WTC11 (cell line): ENCODE data around the gene ERVW-1. TPM values are rescaled to one million over a fixed set of nuclear protein-coding genes. Genes with fewer than 3 reads are reported as not detected.
"Not testable (repeated sequence)": the region's sequence is repeated elsewhere in the genome, so short reads cannot be mapped to it uniquely, and the experiment has no call there.

Source experiments
- ATAC-seq: fragments of 200-7000 bp; cut with Tn5 transposase; 2 replicates; pipeline ENCODE4 v1.10.0; 2021; ENCODE audit warnings: mild to moderate bottlenecking, moderate library complexity
- Bru-seq: library from RNA; stranded (reverse); fragments of 400-500 nt; gene quantifications from one replicate; lab custom pipeline; 2021; lab: Mats Ljungman, UMichigan
- CTCF ChIA-PET: fragments of 300-600 bp; sonication (Branson Sonifier 250); formaldehyde crosslinking; loops from one replicate; lab custom pipeline; 2021; ENCODE audit warnings: antibody characterized with exemption; lab: Charles Lee
- POLR2A ChIA-PET: fragments of 350-600 bp; sonication (Branson Sonifier 250); formaldehyde crosslinking; loops from one replicate; lab custom pipeline; 2021; ENCODE audit warnings: antibody characterized with exemption; lab: Charles Lee
- DNase-seq: peaks from one replicate; pipeline ENCODE4 v3.0.0; 2021; ENCODE audit warnings: low spot score
- H3K27ac Mint-ChIP-seq: 2 replicates; pipeline ENCODE4 v1.8.0; 2021; ENCODE audit warnings: mixed read lengths
- H3K27me3 Mint-ChIP-seq: 2 replicates; pipeline ENCODE4 v1.8.0; 2021; ENCODE audit warnings: low read depth, mild to moderate bottlenecking, moderate library complexity, mixed read lengths
- H3K36me3 Mint-ChIP-seq: 2 replicates; pipeline ENCODE4 v1.8.0; 2021; ENCODE audit warnings: mixed read lengths
- H3K4me1 Mint-ChIP-seq: 2 replicates; pipeline ENCODE4 v1.8.0; 2022; ENCODE audit warnings: mixed read lengths
- H3K4me3 Mint-ChIP-seq: 2 replicates; pipeline ENCODE4 v1.8.0; 2021; ENCODE audit warnings: mild to moderate bottlenecking, moderate library complexity, mixed read lengths
- H3K9me3 Mint-ChIP-seq: 2 replicates; pipeline ENCODE4 v1.8.0; 2021; ENCODE audit warnings: mixed read lengths
- AFF4 ChIP-seq: sonication (generic); formaldehyde crosslinking; IDR thresholded peaks from 2 replicates; pipeline ENCODE4 v1.8.1; 2023; ENCODE audit warnings: mild to moderate bottlenecking, missing genetic modification reagents, borderline replicate concordance
- EMX1 ChIP-seq: fragments of 250-450 bp; sonication (Bioruptor Pico); IDR thresholded peaks from 2 replicates; pipeline ENCODE4 v1.8.0; 2021; ENCODE audit warnings: mild to moderate bottlenecking
- FOXP4 ChIP-seq: sonication (generic); formaldehyde crosslinking; IDR thresholded peaks from 2 replicates; pipeline ENCODE4 v1.8.0; 2022; ENCODE audit warnings: mild to moderate bottlenecking, missing genetic modification reagents
- GABPB1 ChIP-seq: sonication (generic); formaldehyde crosslinking; IDR thresholded peaks from 2 replicates; pipeline ENCODE4 v1.8.1; 2023; ENCODE audit warnings: mild to moderate bottlenecking, missing genetic modification reagents
- NFATC4 ChIP-seq: fragments of 250-450 bp; sonication (Bioruptor Pico); IDR thresholded peaks from 2 replicates; pipeline ENCODE4 v1.9.0; 2021; ENCODE audit warnings: mild to moderate bottlenecking
- SMAD3 ChIP-seq: sonication (generic); formaldehyde crosslinking; IDR thresholded peaks from 2 replicates; pipeline ENCODE4 v1.8.0; 2022; ENCODE audit warnings: missing genetic modification reagents, mild to moderate bottlenecking, borderline replicate concordance
- TEAD4 ChIP-seq: sonication (generic); formaldehyde crosslinking; IDR thresholded peaks from 2 replicates; pipeline ENCODE4 v1.8.0; 2022; ENCODE audit warnings: mild to moderate bottlenecking, missing genetic modification reagents
- ZBTB43 ChIP-seq: sonication (generic); formaldehyde crosslinking; IDR thresholded peaks from 2 replicates; pipeline ENCODE4 v1.8.1; 2023; ENCODE audit warnings: mild to moderate bottlenecking, missing genetic modification reagents
- long read RNA-seq, 3 experiments: library from RNA in 1 of 3; library from capped mRNA in 1 of 3; library from polyadenylated mRNA in 1 of 3; unstranded in 2 of 3; stranded (forward) in 1 of 3; transcript quantifications; one replicate each; pipeline ENCODE4 v2.0.0, GENCODE V29; 2021
- total RNA-seq: library from RNA; stranded (reverse); gene quantifications from 3 replicates; pipeline ENCODE4 v1.2.3, GENCODE V29; 2021

Gene ERVW-1
- total RNA-seq = 0.07 to 0.14 TPM in 2 of 3 replicates, not detected in the other
- Bru-seq, nascent RNA = percentile 15 among the genes with signal in this experiment
- long read RNA-seq, experiment 1 = 0 reads
- long read RNA-seq, experiment 2, partial matches to known transcripts = 0 of 1 reads
- long read RNA-seq, experiment 2, other reads (novel, unspliced or antisense) = 0 of 1 reads
- long read RNA-seq, experiment 3 = 0 reads

GRCh38 chr7:92477681-92478080 lies at the start of gene ERVW-1:
TSS of gene ERVW-1 (minus strand) at chr7:92477946. CDS start at chr7:92470381, 7,565 bp downstream.
- POLR2A ChIA-PET, DNase-seq, H3K4me3 Mint-ChIP-seq, CTCF ChIA-PET, H3K36me3 Mint-ChIP-seq, H3K27ac Mint-ChIP-seq, ATAC-seq, H3K27me3 Mint-ChIP-seq, H3K9me3 Mint-ChIP-seq: not testable (repeated sequence)
- peaks cover 14% of the 10 kb centered on the region for H3K4me1 Mint-ChIP-seq

GRCh38 chr7:92523110-92523509 lies 45.4 kb upstream of the ERVW-1 start:
- no peak for TF ChIP-seq ZBTB43
- POLR2A ChIA-PET = no interaction called here
- H3K27me3 Mint-ChIP-seq = no peaks in the 10 kb centered on the region
- H3K9me3 Mint-ChIP-seq = no peaks in the 10 kb centered on the region
- H3K27ac Mint-ChIP-seq = no peak overlapping the region
- no peak overlapping the region for H3K4me3 Mint-ChIP-seq
- no peaks in the 10 kb centered on the region for H3K36me3 Mint-ChIP-seq
- H3K4me1 Mint-ChIP-seq = peaks cover 13% of the 10 kb centered on the region
- DNase-seq = no peak
- no peak for ATAC-seq
- CTCF ChIA-PET = no interaction called here

- POLR2A ChIA-PET = no interaction called here
- no peak overlapping the region for H3K4me3 Mint-ChIP-seq
- H3K36me3 Mint-ChIP-seq = peaks cover 9% of the 10 kb centered on the region
- no peaks in the 10 kb centered on the region for H3K9me3 Mint-ChIP-seq
- DNase-seq = no peak
- no peak for TF ChIP-seq EMX1 (CRISPR knock-in tag)
- no peaks in the 10 kb centered on the region for H3K27me3 Mint-ChIP-seq
- ATAC-seq = no peak
- no peak overlapping the region for H3K27ac Mint-ChIP-seq
- CTCF ChIA-PET = no interaction called here
- no peaks in the 10 kb centered on the region for H3K4me1 Mint-ChIP-seq
Measured at GRCh38 chr7:92520024-92520423, 42.3 kb upstream of the ERVW-1 start.

GRCh38 chr7:92517631-92518030 lies 39.9 kb upstream of the ERVW-1 start:
- ChIA-PET POLR2A (no interaction called here), CTCF (no interaction called here)
- DNase-seq = no peak
- Mint-ChIP-seq H3K27me3 (no peaks in the 10 kb centered on the region), H3K36me3 (peaks cover 18% of the 10 kb centered on the region), H3K27ac (no peak overlapping the region), H3K4me1 (no peaks in the 10 kb centered on the region), H3K9me3 (0 out of 2 replicates have a peak, but pooled peaks cover 6% of the 10 kb centered on the region), H3K4me3 (no peak overlapping the region)
- no peak for ATAC-seq
- TF ChIP-seq AFF4 (CRISPR knock-in tag) = no peak
- TF ChIP-seq NFATC4 = no peak
- no peak for TF ChIP-seq FOXP4 (CRISPR knock-in tag)
- no peak for TF ChIP-seq GABPB1 (CRISPR knock-in tag)
- no peak for TF ChIP-seq SMAD3 (CRISPR knock-in tag)
- TF ChIP-seq TEAD4 (CRISPR knock-in tag) = no peak
